Liver (tissue), 3 donors: Measurements from ENCODE around the gene SERPIND1.

Experiments
- CTCF ChIP-seq: fragments of 150-350 bp; IDR thresholded peaks from 2 replicates; pipeline ENCODE4 v1.5.1; 2017; ENCODE audit warnings: improper control_type of control experiment, low read depth, low read length; ENCODE audit not compliant: missing input control
- SP1 ChIP-seq: IDR thresholded peaks from 2 replicates; pipeline ENCODE4 v1.6.1; 2018; ENCODE audit warnings: antibody characterized with exemption, mild to moderate bottlenecking
- donor health status: healthy.
- donor health status: healthy.

- TF ChIP-seq CTCF (no peak), SP1 (no peak)
These were observed 9.2 kb upstream of the SERPIND1 start for GRCh38 chr22:20764729-20765128.
